Measurements from ENCODE around the gene SLC26A8.
"Not testable (repeated sequence)": the region's sequence is repeated elsewhere in the genome, so short reads cannot be mapped to it uniquely, and the experiment has no call there.

SLC26A8 gene

DNA sequence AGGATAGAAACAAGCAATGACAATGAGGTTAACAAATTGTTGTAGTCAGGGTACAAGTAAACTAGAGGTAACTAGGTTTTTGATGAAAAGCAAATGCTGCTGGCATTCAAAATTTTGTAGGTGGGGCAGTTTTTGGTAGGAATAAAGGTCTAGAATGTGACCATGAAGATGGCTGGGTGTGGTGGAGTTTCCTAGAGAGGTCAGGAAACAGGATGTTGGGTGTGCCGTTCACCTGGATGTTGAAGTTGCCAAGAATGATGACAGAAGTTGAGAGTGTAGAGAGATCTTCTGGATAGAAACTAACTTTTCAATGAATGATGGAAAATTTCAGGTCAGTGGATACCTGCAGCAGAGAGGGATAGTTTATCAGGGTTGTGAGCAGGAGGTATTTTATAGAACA lies 25.9 kb upstream of the SLC26A8 start:
- no peak for DNase-seq (ENCODE audit: low spot score)

DNA sequence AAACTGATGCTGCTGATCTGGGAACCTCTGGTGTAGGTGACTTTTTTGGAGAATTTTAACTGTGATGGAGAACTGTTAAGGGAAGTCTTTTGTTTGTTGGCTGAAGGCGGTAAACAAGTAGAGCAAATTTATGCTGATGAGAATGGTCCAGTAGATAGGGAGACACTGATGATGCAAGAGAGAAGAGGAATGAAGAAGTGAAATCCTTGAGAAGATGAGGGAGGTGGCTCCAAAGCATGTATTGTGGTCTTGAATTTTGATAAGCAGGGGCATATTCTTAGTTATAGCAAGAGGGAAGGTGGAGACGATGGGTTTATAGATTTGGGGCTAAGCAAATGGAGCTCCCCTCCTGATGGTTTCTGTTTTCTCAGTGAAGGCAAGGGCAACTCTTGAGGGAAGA lies 25.1 kb upstream of the SLC26A8 start:
- no peak for DNase-seq (ENCODE audit: low spot score)

- no peak for DNase-seq (ENCODE audit: low spot score)
These were observed 18.3 kb upstream of the SLC26A8 start for GRCh38 chr6:36042618-36043260.

- DNase-seq (ENCODE audit: low spot score): no peak
These were observed 16.5 kb upstream of the SLC26A8 start for GRCh38 chr6:36040958-36041357.

DNA sequence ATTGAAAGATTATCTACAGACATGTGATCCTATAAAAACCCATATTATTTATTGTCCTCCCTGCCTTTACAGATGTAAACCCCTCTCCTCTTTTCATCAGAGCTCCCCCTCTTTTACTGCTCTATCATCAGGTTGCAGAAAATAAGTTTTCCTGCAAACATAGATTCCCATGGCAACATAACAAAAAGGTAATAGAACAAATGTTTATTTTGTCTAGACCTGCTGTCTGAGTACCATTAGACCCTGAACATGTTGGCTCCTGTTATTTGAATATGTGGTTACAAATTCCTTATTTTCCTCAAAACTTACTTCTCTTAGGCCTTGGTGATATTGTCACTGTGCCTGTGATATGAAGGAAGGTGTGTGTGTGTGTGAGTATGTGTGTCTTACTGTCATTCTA lies 14.7 kb upstream of the SLC26A8 start:
- DNase-seq (ENCODE audit: low spot score): no peak

DNA sequence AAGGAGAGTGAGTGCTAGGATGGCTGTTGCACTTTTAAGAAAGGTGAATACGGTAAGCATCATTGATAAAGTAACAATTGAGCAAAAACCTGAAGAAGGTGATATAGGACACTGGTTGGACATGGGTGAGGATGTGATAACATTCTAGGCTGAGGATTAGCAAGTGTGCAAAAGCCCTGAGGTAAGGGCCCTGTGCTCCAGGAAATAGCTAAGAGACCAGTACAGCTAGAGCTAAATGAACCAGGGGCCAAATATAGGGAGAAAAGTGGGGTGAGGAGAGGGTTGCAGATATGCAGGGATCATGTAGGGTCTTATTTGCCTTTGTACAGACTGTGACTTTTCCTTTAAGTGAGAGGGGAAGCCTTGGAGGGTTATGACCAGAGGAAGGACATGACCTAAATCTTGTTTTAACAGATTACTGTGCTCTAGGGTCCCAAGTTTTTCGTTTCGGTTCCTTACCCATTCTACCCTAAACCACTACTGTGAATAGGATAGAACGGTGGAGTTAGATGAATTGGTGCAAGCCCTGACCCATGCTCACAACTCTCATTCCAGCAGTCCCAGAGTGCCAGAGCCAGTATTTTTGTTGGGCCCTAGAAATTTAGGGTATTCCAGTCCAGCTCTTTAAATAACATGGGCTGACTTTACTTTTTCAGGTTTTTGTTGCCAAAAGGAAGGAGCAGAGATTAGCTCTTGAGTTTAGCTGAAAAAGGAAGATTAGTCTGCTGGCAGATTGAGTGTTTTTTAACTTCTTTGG lies 13.9 kb upstream of the SLC26A8 start:
- no peak for DNase-seq (ENCODE audit: low spot score)

DNA sequence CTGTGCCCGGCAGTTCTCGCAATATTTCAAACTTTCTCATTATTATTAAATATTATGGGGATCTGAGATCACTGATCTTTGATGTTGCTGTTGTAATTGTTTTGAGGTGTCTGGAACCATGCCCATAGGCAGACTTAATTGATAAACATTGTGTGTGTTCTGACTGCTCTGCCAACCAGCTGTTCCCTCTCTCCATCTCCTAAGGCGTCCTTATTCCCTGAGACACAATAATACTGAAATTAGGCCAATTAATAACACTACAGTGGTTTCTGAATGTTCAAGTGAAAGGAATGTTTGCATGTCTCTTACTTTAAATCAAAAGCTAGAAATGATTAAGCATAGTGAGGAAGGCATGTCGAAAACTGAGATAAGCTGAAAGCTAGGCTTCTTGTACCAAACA lies 10.8 kb upstream of the SLC26A8 start:
- no peak for DNase-seq (ENCODE audit: low spot score)

DNA sequence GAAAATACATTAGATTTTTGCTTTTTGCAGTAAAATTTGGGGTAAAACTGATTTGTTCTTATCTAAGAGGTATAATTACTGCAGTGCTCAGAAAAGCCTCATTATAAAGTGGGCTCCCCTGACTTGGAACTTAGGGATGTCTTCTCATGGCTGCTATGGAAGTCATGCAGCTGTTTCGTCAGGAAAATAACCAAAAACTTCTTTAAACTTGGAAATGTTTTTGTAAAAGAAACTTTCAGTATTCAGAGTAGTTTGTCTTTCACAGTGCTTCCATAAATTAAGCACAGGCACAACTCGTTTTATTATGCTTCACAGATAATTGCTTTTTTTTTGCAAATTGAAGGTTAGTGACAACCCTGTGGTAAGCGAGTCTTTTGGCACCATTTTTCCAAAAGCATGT lies 10.0 kb upstream of the SLC26A8 start:
- no peak for DNase-seq (ENCODE audit: low spot score)

GRCh38 chr6:36033935-36034334 lies 9.5 kb upstream of the SLC26A8 start:
- no peak for DNase-seq (ENCODE audit: low spot score)

DNA sequence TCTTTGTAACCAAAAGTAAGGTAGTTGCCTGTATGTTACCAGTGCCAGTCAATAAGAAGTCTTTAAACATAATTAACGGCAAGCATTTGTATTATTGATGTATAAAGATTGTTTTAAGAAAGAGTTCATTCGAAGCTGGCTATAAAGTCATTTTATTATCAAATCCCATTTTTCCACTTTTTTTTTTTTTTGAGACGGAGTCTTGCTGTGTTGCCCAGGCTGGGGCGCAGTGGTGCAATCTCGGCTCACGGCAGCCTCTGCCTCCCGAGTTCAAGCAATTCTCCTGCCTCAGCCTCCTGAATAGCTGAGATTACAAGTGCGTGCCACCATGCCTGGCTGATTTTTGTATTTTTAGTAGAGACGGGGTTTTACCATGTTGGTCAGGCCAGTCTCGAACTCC lies 8.7 kb upstream of the SLC26A8 start:
- not testable (repeated sequence) for DNase-seq (ENCODE audit: low spot score)

- DNase-seq (ENCODE audit: low spot score): no peak
These were observed 7.8 kb upstream of the SLC26A8 start for GRCh38 chr6:36032261-36032660.

GRCh38 chr6:36029464-36029863 lies 5.0 kb upstream of the SLC26A8 start:
- peak; percentile 66 for DNase-seq (ENCODE audit: low spot score)

- peak; percentile 90 for DNase-seq (ENCODE audit: low spot score)
These were observed 4.5 kb upstream of the SLC26A8 start for GRCh38 chr6:36028877-36029324.

GRCh38 chr6:36028088-36028876 lies 3.8 kb upstream of the SLC26A8 start:
- DNase-seq (ENCODE audit: low spot score): peak; percentile 47

DNA sequence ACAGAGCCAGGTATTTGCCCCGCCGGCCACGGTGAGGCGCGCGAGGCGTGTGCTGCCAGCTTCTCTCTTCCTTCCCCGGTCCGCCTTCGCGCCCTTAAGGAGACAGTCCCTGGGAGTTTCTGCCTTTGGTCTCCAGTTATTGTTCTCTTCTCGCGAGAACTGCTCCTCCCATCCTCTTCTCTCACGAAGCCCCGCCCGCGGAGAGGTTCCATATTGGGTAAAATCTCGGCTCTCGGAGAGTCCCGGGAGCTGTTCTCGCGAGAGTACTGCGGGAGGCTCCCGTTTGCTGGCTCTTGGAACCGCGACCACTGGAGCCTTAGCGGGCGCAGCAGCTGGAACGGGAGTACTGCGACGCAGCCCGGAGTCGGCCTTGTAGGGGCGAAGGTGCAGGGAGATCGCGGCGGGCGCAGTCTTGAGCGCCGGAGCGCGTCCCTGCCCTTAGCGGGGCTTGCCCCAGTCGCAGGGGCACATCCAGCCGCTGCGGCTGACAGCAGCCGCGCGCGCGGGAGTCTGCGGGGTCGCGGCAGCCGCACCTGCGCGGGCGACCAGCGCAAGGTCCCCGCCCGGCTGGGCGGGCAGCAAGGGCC lies 3.2 kb upstream of the SLC26A8 start, which contains the start of gene MAPK14:
MAPK14 (plus strand) TSS at position 308 of the 587 bp plus-strand sequence. CDS start 350 bp downstream, outside the sequence.
- DNase-seq (ENCODE audit: low spot score): peak; percentile 100

DNA sequence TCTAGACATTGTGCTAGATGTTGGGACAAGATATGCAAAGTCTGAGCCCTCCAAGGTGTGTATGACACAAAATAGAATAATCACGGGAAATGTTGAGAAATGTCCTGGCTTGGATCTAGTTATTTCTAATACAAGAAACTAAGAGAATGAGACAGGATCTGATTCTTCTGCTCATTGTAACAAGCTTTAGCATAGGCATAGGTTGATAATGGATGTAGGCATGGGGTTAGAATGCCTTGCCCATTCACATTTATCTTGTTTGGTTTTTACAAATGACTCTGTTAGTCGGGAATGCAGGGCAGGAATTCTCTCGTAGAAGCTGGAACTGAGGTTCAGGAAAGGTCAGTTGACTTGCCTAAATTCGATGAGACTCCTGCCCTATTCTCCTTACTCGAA lies 1.5 kb upstream of the SLC26A8 start:
- DNase-seq (ENCODE audit: low spot score): no peak

- no peak for DNase-seq (ENCODE audit: low spot score)
These were observed 955 bp upstream of the SLC26A8 start for GRCh38 chr6:36025260-36025931.

DNA sequence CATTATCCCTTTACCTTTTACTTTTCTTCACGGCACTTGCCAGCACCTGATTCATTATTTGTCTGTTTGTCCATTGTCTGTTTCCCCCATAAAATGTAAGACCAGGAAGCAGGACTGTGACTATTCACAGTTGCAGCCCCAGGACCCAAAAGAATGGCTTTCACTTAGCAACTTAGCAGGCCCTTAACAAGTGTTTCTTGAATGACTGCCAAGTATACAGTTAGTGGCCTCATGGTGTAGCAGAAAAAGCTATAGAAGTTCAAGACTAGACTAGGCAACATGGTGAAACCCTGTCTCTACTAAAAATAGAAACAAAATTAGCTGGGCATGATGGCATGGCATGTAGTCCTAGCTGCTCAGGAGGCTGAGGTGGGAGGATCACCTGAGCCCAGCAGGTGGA lies 4.3 kb downstream of the SLC26A8 start:
- no peak for DNase-seq (ENCODE audit: low spot score)

DNA sequence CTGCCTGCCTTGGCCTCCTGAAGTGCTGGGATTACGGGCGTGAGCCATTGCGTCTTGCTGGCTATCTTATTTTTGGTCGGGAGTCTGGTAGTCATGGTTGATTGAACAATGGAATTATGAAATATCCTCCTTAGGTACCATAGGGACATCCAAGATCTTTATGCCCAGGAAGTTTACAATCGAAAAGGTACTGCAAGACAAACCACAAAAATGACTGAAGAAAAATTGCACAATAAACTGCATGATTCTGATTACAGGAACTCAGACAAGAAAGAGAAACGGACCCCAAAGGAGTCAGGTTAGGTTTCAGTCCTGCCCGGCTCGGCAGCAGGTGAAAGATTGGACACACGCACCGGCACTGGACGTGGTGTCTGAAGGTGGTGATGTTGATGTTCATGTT lies 5.3 kb downstream of the SLC26A8 start:
- no peak for DNase-seq (ENCODE audit: low spot score)

DNA sequence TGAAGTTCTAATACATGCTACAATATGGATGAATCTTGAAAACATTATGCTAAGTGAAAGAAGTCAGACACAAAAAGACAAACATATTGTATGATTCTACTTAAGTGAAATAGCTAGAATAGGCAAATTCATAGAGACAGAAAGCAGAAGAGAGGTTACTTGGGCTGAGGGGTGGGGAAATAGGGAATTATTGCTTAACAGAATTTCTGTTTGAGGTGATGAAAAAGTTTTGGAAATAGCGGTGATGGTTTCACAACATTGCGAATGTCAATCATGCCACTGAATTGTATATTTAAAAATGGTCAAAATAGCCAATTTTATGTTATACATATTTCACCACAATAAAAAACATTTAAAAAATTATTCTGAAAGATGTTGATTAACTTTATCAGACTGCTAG lies 6.1 kb downstream of the SLC26A8 start:
- no peak for DNase-seq (ENCODE audit: low spot score)

GRCh38 chr6:36015666-36016065 lies 8.8 kb downstream of the SLC26A8 start:
- DNase-seq (ENCODE audit: low spot score): no peak

- DNase-seq (ENCODE audit: low spot score): no peak
These were observed 24.0 kb downstream of the SLC26A8 start for GRCh38 chr6:36000451-36000850.

Measured in RKO (cell line).